Activated CD4-positive, alpha-beta T cell treated with anti-CD3 and anti-CD28 coated beads, Interleukin-2, amount 50 U/mL, for 48 hours (primary cell): ENCODE data around the gene AIP.
"Not testable (repeated sequence)": the region's sequence is repeated elsewhere in the genome, so short reads cannot be mapped to it uniquely, and the experiment has no call there.

Experiments used
- DNase-seq, 2 experiments: peaks; one replicate each; pipeline ENCODE4 v3.0.0-alpha.2; 2020

Gene AIP

GRCh38 chr11:67469508-67469811 lies 13.4 kb upstream of the AIP start:
- DNase-seq, result no peak

- no peak for DNase-seq
These were observed 12.4 kb upstream of the AIP start for GRCh38 chr11:67470337-67471002.

- no peak for DNase-seq
These were observed 9.9 kb upstream of the AIP start for GRCh38 chr11:67472882-67473281.

GRCh38 chr11:67476692-67477091 lies 6.1 kb upstream of the AIP start:
- DNase-seq, result not testable (repeated sequence)

GRCh38 chr11:67477344-67478050 lies 5.3 kb upstream of the AIP start:
- not testable (repeated sequence) for DNase-seq

GRCh38 chr11:67482275-67482826 lies 475 bp upstream of the AIP start:
- no peak for DNase-seq

GRCh38 chr11:67483831-67484665 lies 1.2 kb downstream of the AIP start:
- DNase-seq, result peak; percentile 49 to 50

GRCh38 chr11:67484847-67485311 lies 2.1 kb downstream of the AIP start:
- DNase-seq, result peak; percentile 81 to 86

GRCh38 chr11:67485873-67486361 lies 3.1 kb downstream of the AIP start:
- peak; percentile 71 to 80 for DNase-seq

GRCh38 chr11:67486481-67487195 lies 3.8 kb downstream of the AIP start:
- DNase-seq, result peak; percentile 66 to 76

- DNase-seq, result no peak
These were observed 6.5 kb downstream of the AIP start for GRCh38 chr11:67489203-67489884.

GRCh38 chr11:67489885-67490726 lies 7.3 kb downstream of the AIP start:
- DNase-seq, result no peak

GRCh38 chr11:67490727-67491065 lies 7.9 kb downstream of the AIP start:
- no peak for DNase-seq

- DNase-seq, result no peak
These were observed 8.6 kb downstream of the AIP start for GRCh38 chr11:67491276-67492068.

GRCh38 chr11:67492069-67492727 lies 9.4 kb downstream of the AIP start:
- no peak for DNase-seq

GRCh38 chr11:67492801-67493547 lies 10.1 kb downstream of the AIP start:
- DNase-seq, result peak in 1 of 2 experiments; percentile 50

GRCh38 chr11:67493548-67494370 lies 10.9 kb downstream of the AIP start:
- no peak for DNase-seq
